ENCODE measurements around the gene FAM171A2. TPM values are rescaled to one million over a fixed set of nuclear protein-coding genes. Genes with fewer than 3 reads are reported as not detected.
"Not testable (repeated sequence)": the region's sequence is repeated elsewhere in the genome, so short reads cannot be mapped to it uniquely, and the experiment has no call there.

FAM171A2 gene
- total RNA-seq, 2 experiments from 2014 or later: 0.37 to 0.45 TPM

DNA sequence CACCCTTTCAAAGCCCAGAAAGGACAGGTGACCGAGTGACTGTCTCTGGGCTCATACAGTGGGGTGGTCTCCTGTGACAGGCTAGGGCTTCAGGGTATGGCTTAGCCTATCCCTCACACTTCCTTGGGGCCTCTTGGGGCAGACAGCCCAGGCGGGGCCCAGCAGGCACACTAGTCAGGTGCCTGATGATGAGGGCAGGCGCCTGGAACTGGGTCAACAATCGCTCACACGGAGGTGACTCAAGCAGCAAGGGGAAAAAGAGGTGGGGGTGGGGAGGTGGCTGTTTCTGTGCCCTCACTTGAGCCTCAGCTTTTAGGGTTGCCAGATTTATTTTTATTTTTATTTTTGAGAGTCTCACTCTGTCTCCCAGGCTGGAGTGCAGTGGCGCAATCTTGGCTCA lies 25.0 kb downstream of the FAM171A2 start:
- H3K4me3 Mint-ChIP-seq: no peak overlapping the region
- ChIA-PET CTCF (interaction anchor here (1.0 to 1.1 kb wide), 2 partner anchors 14 to 19 kb away, joined by 3 to 6 read pairs; no protein-coding TSS in a partner anchor), POLR2A (no interaction called here)
- H3K9me3 Mint-ChIP-seq (ENCODE audit: insufficient read depth): no peaks in the 10 kb centered on the region
- ATAC-seq (no peak), DNase-seq (no peak)
- H3K27me3 Mint-ChIP-seq (ENCODE audit: low read depth): peaks cover 16% of the 10 kb centered on the region
- H3K27ac Mint-ChIP-seq: no peak overlapping the region
- H3K36me3 Mint-ChIP-seq (ENCODE audit: low read depth): no peaks in the 10 kb centered on the region
- H3K4me1 Mint-ChIP-seq (ENCODE audit: low read depth): no peaks in the 10 kb centered on the region

DNA sequence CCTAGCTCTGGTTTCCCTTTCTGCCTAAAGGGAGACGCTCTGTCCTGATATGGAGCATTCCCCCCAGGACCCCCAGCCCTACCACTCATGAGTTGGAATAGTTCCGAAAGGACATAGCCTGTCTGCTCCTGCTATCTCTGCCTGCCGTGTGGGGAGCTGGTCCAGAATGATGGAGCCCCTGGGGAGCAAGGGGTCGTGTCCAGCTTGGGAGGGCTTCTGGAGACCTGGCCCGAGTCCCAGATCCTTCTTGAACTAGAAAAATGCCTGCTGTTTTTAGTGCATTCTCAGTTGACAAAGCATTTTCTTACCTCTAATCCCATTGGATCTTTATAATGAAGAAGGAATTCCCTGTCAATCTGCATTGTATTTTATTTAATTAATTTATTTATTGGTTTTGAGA lies 27.7 kb downstream of the FAM171A2 start:
- no peak overlapping the region for H3K4me3 Mint-ChIP-seq
- H3K4me1 Mint-ChIP-seq (ENCODE audit: low read depth): peaks cover 9% of the 10 kb centered on the region
- no peak overlapping the region for H3K27ac Mint-ChIP-seq
- no peaks in the 10 kb centered on the region for H3K36me3 Mint-ChIP-seq (ENCODE audit: low read depth)
- peaks cover 3% of the 10 kb centered on the region for H3K27me3 Mint-ChIP-seq (ENCODE audit: low read depth)
- ChIA-PET POLR2A (no interaction called here), CTCF (interaction anchor here (0.8 to 7.9 kb wide), 3 partner anchors 9 to 126 kb away, joined by 3 to 70 read pairs (median 6); partner anchors contain the start of gene GRN)
- DNase-seq (no peak), ATAC-seq (no peak)
- H3K9me3 Mint-ChIP-seq (ENCODE audit: insufficient read depth): no peaks in the 10 kb centered on the region

GRCh38 chr17:44335564-44335963 lies 28.1 kb downstream of the FAM171A2 start:
- ChIA-PET POLR2A (no interaction called here), CTCF (interaction anchor here (0.8 to 7.9 kb wide), 4 partner anchors 9 to 132 kb away, joined by 3 to 70 read pairs (median 5); partner anchors contain the start of gene GRN)
- no peak for ATAC-seq

GRCh38 chr17:44334727-44335126 lies 28.9 kb downstream of the FAM171A2 start:
- no peaks in the 10 kb centered on the region for H3K9me3 Mint-ChIP-seq (ENCODE audit: insufficient read depth)
- no peaks in the 10 kb centered on the region for H3K36me3 Mint-ChIP-seq (ENCODE audit: low read depth)
- H3K27me3 Mint-ChIP-seq (ENCODE audit: low read depth): no peaks in the 10 kb centered on the region

More at GRCh38 chr17:44335564-44335963, 28.1 kb downstream of the FAM171A2 start:
- Mint-ChIP-seq H3K27ac (no peak overlapping the region), H3K36me3 (ENCODE audit: low read depth) (no peaks in the 10 kb centered on the region), H3K27me3 (ENCODE audit: low read depth) (peaks cover 3% of the 10 kb centered on the region), H3K4me1 (ENCODE audit: low read depth) (peaks cover 9% of the 10 kb centered on the region), H3K9me3 (ENCODE audit: insufficient read depth) (no peaks in the 10 kb centered on the region), H3K4me3 (no peak overlapping the region)
- no peak for DNase-seq

GRCh38 chr17:44334315-44334714 lies 29.3 kb downstream of the FAM171A2 start:
- ChIA-PET CTCF (interaction anchor here (1.0 to 7.9 kb wide), 5 partner anchors 11 to 130 kb away, joined by 4 to 70 read pairs (median 5); partner anchors contain the start of gene GRN), POLR2A (no interaction called here)
- no peak overlapping the region for H3K4me3 Mint-ChIP-seq
- DNase-seq (no peak), ATAC-seq (no peak)
- H3K36me3 Mint-ChIP-seq (ENCODE audit: low read depth): no peaks in the 10 kb centered on the region
- peaks cover 9% of the 10 kb centered on the region for H3K4me1 Mint-ChIP-seq (ENCODE audit: low read depth)
- H3K9me3 Mint-ChIP-seq (ENCODE audit: insufficient read depth): no peaks in the 10 kb centered on the region
- H3K27me3 Mint-ChIP-seq (ENCODE audit: low read depth): no peaks in the 10 kb centered on the region
- H3K27ac Mint-ChIP-seq: no peak overlapping the region

More at GRCh38 chr17:44334727-44335126, 28.9 kb downstream of the FAM171A2 start:
- H3K27ac Mint-ChIP-seq: no peak overlapping the region
- ChIA-PET POLR2A (no interaction called here), CTCF (interaction anchor here (1.0 to 7.9 kb wide), 4 partner anchors 10 to 131 kb away, joined by 4 to 70 read pairs (median 6); partner anchors contain the start of gene GRN)
- no peak for DNase-seq
- ATAC-seq: no peak
- H3K4me1 Mint-ChIP-seq (ENCODE audit: low read depth): peaks cover 9% of the 10 kb centered on the region
- no peak overlapping the region for H3K4me3 Mint-ChIP-seq

- ChIA-PET CTCF (interaction anchor here (0.7 to 7.9 kb wide), 6 partner anchors 12 to 131 kb away, joined by 3 to 70 read pairs (median 28); partner anchors contain the start of gene GRN), POLR2A (no interaction called here)
- H3K4me1 Mint-ChIP-seq (ENCODE audit: low read depth): peaks cover 9% of the 10 kb centered on the region
- no peak for DNase-seq
- no peak overlapping the region for H3K4me3 Mint-ChIP-seq
- no peak for ATAC-seq
- H3K27me3 Mint-ChIP-seq (ENCODE audit: low read depth): no peaks in the 10 kb centered on the region
- no peaks in the 10 kb centered on the region for H3K36me3 Mint-ChIP-seq (ENCODE audit: low read depth)
- H3K27ac Mint-ChIP-seq: no peak overlapping the region
- no peaks in the 10 kb centered on the region for H3K9me3 Mint-ChIP-seq (ENCODE audit: insufficient read depth)
Measured at GRCh38 chr17:44333371-44333770, 30.3 kb downstream of the FAM171A2 start.

GRCh38 chr17:44331249-44331760 lies 32.3 kb downstream of the FAM171A2 start:
- Mint-ChIP-seq H3K4me1 (ENCODE audit: low read depth) (peaks cover 18% of the 10 kb centered on the region), H3K9me3 (ENCODE audit: insufficient read depth) (no peaks in the 10 kb centered on the region), H3K4me3 (no peak overlapping the region), H3K27me3 (ENCODE audit: low read depth) (no peaks in the 10 kb centered on the region), H3K36me3 (ENCODE audit: low read depth) (peaks cover 2% of the 10 kb centered on the region), H3K27ac (peak overlapping the region; percentile 49)
- POLR2A ChIA-PET: interaction anchor here (1.2 to 2.2 kb wide), 3 partner anchors 14 to 129 kb away, joined by 4 to 11 read pairs (median 7); partner anchors contain the start of gene GRN
- ATAC-seq (peak; percentile 42), DNase-seq (peak; percentile 87)
- CTCF ChIA-PET: interaction anchor here (0.6 to 7.9 kb wide), 26 partner anchors 10 to 443 kb away, joined by 3 to 70 read pairs (median 4); partner anchors contain the start of genes FAM171A2, GRN, HDAC5 and HROB

GRCh38 chr17:44330263-44330662 lies 33.4 kb downstream of the FAM171A2 start:
- POLR2A ChIA-PET: interaction anchor here (1.0 to 2.2 kb wide), 5 partner anchors 15 to 128 kb away, joined by 4 to 11 read pairs (median 6); partner anchors contain the start of gene GRN
- H3K4me3 Mint-ChIP-seq; H3K36me3 Mint-ChIP-seq (ENCODE audit: low read depth); DNase-seq; ATAC-seq; H3K27ac Mint-ChIP-seq; H3K9me3 Mint-ChIP-seq (ENCODE audit: insufficient read depth); H3K27me3 Mint-ChIP-seq (ENCODE audit: low read depth): not testable (repeated sequence)
- CTCF ChIA-PET: interaction anchor here (0.6 to 7.9 kb wide), 23 partner anchors 11 to 442 kb away, joined by 3 to 70 read pairs (median 5); partner anchors contain the start of genes GRN, HDAC5 and HROB
- H3K4me1 Mint-ChIP-seq (ENCODE audit: low read depth): peaks cover 18% of the 10 kb centered on the region

DNA sequence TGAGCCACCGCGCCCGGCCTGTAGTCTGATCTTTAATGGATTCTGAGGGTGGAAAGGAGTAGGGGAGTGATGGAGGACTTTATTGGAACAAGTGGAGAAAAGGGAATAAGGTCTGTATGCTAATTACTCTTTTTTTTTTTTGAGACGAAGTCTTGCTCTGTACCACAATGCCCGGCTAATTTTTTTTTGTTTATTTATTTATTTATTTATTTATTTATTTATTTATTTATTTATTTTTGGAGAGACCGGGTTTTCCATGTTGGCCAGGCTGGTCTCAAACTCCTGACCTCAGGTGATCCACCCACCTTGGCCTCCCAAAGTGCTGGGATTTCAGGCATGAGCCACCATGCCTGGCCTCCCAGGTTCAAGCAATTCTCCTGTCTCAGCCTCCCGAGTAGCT lies 34.1 kb downstream of the FAM171A2 start:
- not testable (repeated sequence) for H3K27me3 Mint-ChIP-seq (ENCODE audit: low read depth); ATAC-seq; H3K4me3 Mint-ChIP-seq; H3K9me3 Mint-ChIP-seq (ENCODE audit: insufficient read depth); H3K27ac Mint-ChIP-seq; H3K36me3 Mint-ChIP-seq (ENCODE audit: low read depth); DNase-seq
- POLR2A ChIA-PET: interaction anchor here (1.2 kb wide), 1 partner anchor 126 kb away, joined by 4 read pairs; no protein-coding TSS in a partner anchor
- H3K4me1 Mint-ChIP-seq (ENCODE audit: low read depth): peaks cover 18% of the 10 kb centered on the region
- CTCF ChIA-PET: interaction anchor here (1.3 to 7.9 kb wide), 9 partner anchors 12 to 187 kb away, joined by 3 to 70 read pairs (median 26); partner anchors contain the start of genes GRN and HROB

DNA sequence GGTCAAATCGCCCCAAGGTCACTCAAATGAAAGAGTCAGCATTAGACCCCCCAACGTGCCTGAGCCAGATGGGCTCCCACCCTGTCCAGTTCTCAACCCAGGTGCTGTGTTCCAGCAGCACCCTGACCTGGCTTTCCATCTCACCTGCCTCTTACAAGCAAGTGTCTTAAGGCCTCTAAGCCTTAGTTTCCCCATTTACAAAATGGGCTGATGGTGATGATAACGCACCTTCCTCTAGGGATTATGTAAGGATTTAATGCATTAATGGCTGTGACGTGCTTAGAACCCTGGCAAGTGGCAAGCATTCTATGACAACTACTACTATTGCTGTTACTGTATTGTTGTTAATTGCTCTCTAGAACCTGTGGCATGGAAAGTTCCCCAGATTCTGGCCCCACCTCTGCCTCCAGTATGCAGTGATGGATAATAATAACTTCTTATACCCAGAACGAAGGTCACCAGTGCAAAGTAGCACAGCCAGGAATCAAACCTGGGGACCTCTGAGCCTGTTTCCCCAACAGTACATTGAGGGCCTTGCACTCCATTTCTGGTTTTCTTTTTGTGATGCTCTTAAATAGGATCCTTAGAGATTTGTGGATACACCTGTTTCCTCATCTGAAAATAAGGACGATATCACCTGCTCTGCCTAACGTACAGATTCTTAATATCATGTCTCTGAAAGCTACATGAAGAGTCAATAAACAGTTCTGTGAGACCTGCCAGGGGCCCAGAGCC lies 35.8 kb downstream of the FAM171A2 start:
- peak overlapping the region; percentile 30 for H3K27ac Mint-ChIP-seq
- no peaks in the 10 kb centered on the region for H3K9me3 Mint-ChIP-seq (ENCODE audit: insufficient read depth)
- DNase-seq (no peak), ATAC-seq (no peak)
- H3K27me3 Mint-ChIP-seq (ENCODE audit: low read depth): no peaks in the 10 kb centered on the region
- H3K4me3 Mint-ChIP-seq: no peak overlapping the region
- ChIA-PET POLR2A (interaction anchor here (0.6 to 4.9 kb wide), 4 partner anchors 79 to 118 kb away, joined by 3 to 59 read pairs (median 6); partner anchors contain the start of gene UBTF), CTCF (interaction anchor here (1.0 to 1.7 kb wide), 8 partner anchors 17 to 143 kb away, joined by 3 to 19 read pairs (median 6); partner anchors contain the start of genes GRN, TMUB2 and UBTF)
- peaks cover 26% of the 10 kb centered on the region for H3K4me1 Mint-ChIP-seq (ENCODE audit: low read depth)
- H3K36me3 Mint-ChIP-seq (ENCODE audit: low read depth): peaks cover 6% of the 10 kb centered on the region

GRCh38 chr17:44326861-44327444 lies 36.7 kb downstream of the FAM171A2 start:
- H3K27ac Mint-ChIP-seq: peak overlapping the region; percentile 88
- no peaks in the 10 kb centered on the region for H3K9me3 Mint-ChIP-seq (ENCODE audit: insufficient read depth)
- ATAC-seq: peak; percentile 72
- ChIA-PET POLR2A (interaction anchor here (0.6 to 4.9 kb wide), 5 partner anchors 12 to 203 kb away, joined by 3 to 59 read pairs (median 6); partner anchors contain the start of genes HDAC5 and UBTF), CTCF (interaction anchor here (0.6 to 1.7 kb wide), 10 partner anchors 18 to 159 kb away, joined by 3 to 25 read pairs (median 5); partner anchors contain the start of genes GRN, TMUB2 and UBTF)
- peak; percentile 97 for DNase-seq
- H3K36me3 Mint-ChIP-seq (ENCODE audit: low read depth): peaks cover 10% of the 10 kb centered on the region
- H3K4me1 Mint-ChIP-seq (ENCODE audit: low read depth): peaks cover 32% of the 10 kb centered on the region
- no peaks in the 10 kb centered on the region for H3K27me3 Mint-ChIP-seq (ENCODE audit: low read depth)
- H3K4me3 Mint-ChIP-seq: peak overlapping the region; percentile 71
